K562 (cell line): Measurements from ENCODE around the gene FSCN2. TPM values are rescaled to one million over a fixed set of nuclear protein-coding genes. Genes with fewer than 3 reads are reported as not detected.

ENCODE experiments used
- ASH1L ChIP-seq: fragments of 450-650 bp; IDR thresholded peaks from 2 replicates; pipeline ENCODE4 v1.6.1; 2018; ENCODE audit warnings: borderline replicate concordance, mild to moderate bottlenecking, low read depth; ENCODE audit not compliant: partially characterized antibody
- BRD9 ChIP-seq: fragments of 450-650 bp; IDR thresholded peaks from 2 replicates; pipeline ENCODE4 v1.6.1; 2018; ENCODE audit warnings: low read depth; ENCODE audit not compliant: partially characterized antibody
- BRF2 ChIP-seq: IDR thresholded peaks from 3 replicates; pipeline ENCODE4 v1.6.1; 2011; ENCODE audit warnings: borderline replicate concordance, mild to moderate bottlenecking; ENCODE audit not compliant: insufficient read length, insufficient read depth
- ETV6 ChIP-seq, 3 experiments: fragments of 150-350 bp in 1 of 3; sonication (generic) in 1 of 3; formaldehyde crosslinking in 1 of 3; IDR thresholded peaks; 2 replicates each; pipeline versions ENCODE4 v1.6.1 to v1.8.0; 2014 to 2022; ENCODE audit warnings: borderline replicate concordance in 2 of 3, low read depth in 2 of 3, antibody characterized with exemption in 1 of 3, low read length in 1 of 3, mild to moderate bottlenecking in 1 of 3, missing genetic modification reagents in 1 of 3
- FOXJ3 ChIP-seq: sonication (generic); formaldehyde crosslinking; IDR thresholded peaks from 2 replicates; pipeline ENCODE4 v1.4.0; 2020; ENCODE audit warnings: mild to moderate bottlenecking, missing genetic modification reagents
- HDAC6 ChIP-seq: IDR thresholded peaks from 2 replicates; pipeline ENCODE4 v1.6.1; 2012; ENCODE audit warnings: low read depth, mild to moderate bottlenecking, control low read depth, inconsistent platforms, low read length, moderate library complexity
- HDGF ChIP-seq: fragments of 450-650 bp; IDR thresholded peaks from 2 replicates; pipeline ENCODE4 v1.6.1; 2016
- HOMEZ ChIP-seq: fragments of 250-450 bp; sonication (Bioruptor Pico); IDR thresholded peaks from 2 replicates; pipeline ENCODE4 v1.4.0; 2020; ENCODE audit warnings: mild to moderate bottlenecking, moderate library complexity
- MECOM ChIP-seq: fragments of 250-450 bp; sonication (Bioruptor Pico); IDR thresholded peaks from 2 replicates; pipeline ENCODE4 v1.8.0; 2022; ENCODE audit warnings: inconsistent platforms
- POLR2G ChIP-seq: fragments of 200-400 bp; formaldehyde crosslinking; IDR thresholded peaks from 2 replicates; pipeline ENCODE4 v1.6.1; 2017; ENCODE audit warnings: low read depth, mild to moderate bottlenecking, antibody characterized with exemption, low read length, moderate library complexity
- SAFB ChIP-seq: fragments of 200-400 bp; formaldehyde crosslinking; IDR thresholded peaks from 2 replicates; pipeline ENCODE4 v1.6.1; 2017; ENCODE audit warnings: low read depth, low read length, borderline replicate concordance
- SMC3 ChIP-seq: conservative IDR thresholded peaks from 2 replicates; pipeline ENCODE4 v1.6.1; 2011; ENCODE audit warnings: low read depth, low read length, improper control_type of control experiment; ENCODE audit not compliant: insufficient read depth
- U2AF1 ChIP-seq: fragments of 200-400 bp; formaldehyde crosslinking; optimal IDR thresholded peaks from 2 replicates; pipeline ENCODE3; 2017; ENCODE audit warnings: mild to moderate bottlenecking, low read depth, low read length, moderate library complexity
- ZBTB1 ChIP-seq: sonication (generic); formaldehyde crosslinking; IDR thresholded peaks from 2 replicates; pipeline ENCODE4 v1.8.1; 2023; ENCODE audit warnings: missing genetic modification reagents, low read depth, mild to moderate bottlenecking, borderline replicate concordance
- ZNF282 ChIP-seq: sonication (generic); formaldehyde crosslinking; IDR thresholded peaks from 2 replicates; pipeline ENCODE4 v1.8.1; 2023; ENCODE audit warnings: missing genetic modification reagents
- ZNF431 ChIP-seq: sonication (generic); formaldehyde crosslinking; IDR thresholded peaks from 2 replicates; pipeline ENCODE4 v1.8.0; 2022; ENCODE audit warnings: mild to moderate bottlenecking, missing genetic modification reagents
- ZNF507 ChIP-seq: conservative IDR thresholded peaks from 2 replicates; pipeline ENCODE4 v1.6.1; 2017; ENCODE audit warnings: missing genetic modification characterization, missing compliant biosample characterization
- ZNF785 ChIP-seq: fragments of 250-450 bp; sonication (Bioruptor Pico); IDR thresholded peaks from 2 replicates; pipeline ENCODE4 v1.4.0; 2020; ENCODE audit warnings: mild to moderate bottlenecking
- polyA plus RNA-seq, 8 experiments: library from polyadenylated mRNA; depleted of rRNA in 4 of 8; stranded (reverse) in 5 of 8; unstranded in 3 of 8; fragments of >200 nt; fragmentation: Nextera tagmentation in 2 of 8; fragmentation: Illumina TruSeq in 1 of 8; extraction: Ambion mirVana in 2 of 8; extraction: Trizol in 1 of 8; gene quantifications; 2 replicates each; pipeline versions ENCODE4 v1.2.1 to v1.2.3, GENCODE V29; 2011 to 2014; ENCODE audit warnings: inconsistent platforms in 1 of 8, missing spikeins in 1 of 8
- total RNA-seq, 7 experiments: library from RNA; depleted of rRNA in 6 of 7; stranded (reverse); fragments of >200 nt in 6 of 7; fragmentation: Illumina TruSeq in 2 of 7; extraction: Trizol in 2 of 7; gene quantifications; 2 replicates each; pipeline versions ENCODE4 v1.2.1 to v1.2.3, GENCODE V29; 2011 to 2021; ENCODE audit warnings: low replicate concordance in 1 of 7
- TF ChIP-seq, protein P1 (sequence below): sonication (generic); formaldehyde crosslinking; IDR thresholded peaks from 2 replicates; pipeline ENCODE4 v1.8.1; 2023; ENCODE audit warnings: mild to moderate bottlenecking, missing genetic modification reagents
- TF ChIP-seq, protein P2 (sequence below): fragments of 450-650 bp; IDR thresholded peaks from 2 replicates; pipeline ENCODE4 v1.7.0; 2016; ENCODE audit warnings: borderline replicate concordance

Gene FSCN2
- total and polyA plus RNA-seq, 9 of the 15 experiments (the other 6 are each of a cell fraction or from before 2014, with no cell fraction given), result 0.08 TPM; not detected in 8

DNA sequence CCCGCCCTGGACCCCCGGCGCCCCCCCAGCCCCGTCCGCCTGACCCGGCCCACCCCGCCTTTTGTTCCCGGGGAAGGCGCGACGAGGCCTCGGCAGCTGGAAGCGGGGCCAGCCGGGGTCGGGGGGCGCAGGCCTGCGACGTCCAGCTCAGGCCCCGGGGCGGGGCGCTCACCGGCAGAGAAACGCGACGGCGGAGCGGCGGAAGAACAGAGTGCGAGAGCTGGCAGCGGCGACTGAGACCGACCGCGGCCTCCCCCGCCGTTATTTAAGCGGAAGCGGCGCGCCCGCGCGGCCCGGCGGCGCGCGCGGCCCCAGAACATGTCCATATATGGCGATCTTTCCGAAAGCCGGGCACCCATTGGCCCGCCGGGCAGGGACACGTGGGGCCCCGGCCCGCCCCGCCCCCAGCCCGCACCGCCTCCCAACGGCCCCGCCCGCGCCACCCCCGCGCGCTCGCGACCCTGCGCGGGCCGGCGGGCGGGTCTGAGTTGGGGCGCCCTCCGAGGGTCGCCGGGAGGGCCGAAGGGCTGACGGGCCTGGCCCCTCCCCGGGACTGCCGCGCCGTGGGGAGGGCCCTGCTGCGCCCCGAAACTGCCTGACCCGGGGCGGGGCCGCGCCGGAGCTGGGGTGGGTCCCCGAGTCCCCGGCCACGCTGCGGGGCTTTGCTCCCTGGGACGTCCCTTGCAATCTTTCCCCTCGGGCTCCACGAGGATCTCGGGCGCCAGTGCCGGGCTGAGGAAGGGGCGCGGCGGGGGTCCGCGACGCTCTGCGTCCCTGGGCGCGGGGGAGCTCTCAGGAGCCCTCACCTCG lies 15.4 kb upstream of the FSCN2 start, which contains the start of gene ACTG1 (continued):
- TF ChIP-seq, protein P1, sequence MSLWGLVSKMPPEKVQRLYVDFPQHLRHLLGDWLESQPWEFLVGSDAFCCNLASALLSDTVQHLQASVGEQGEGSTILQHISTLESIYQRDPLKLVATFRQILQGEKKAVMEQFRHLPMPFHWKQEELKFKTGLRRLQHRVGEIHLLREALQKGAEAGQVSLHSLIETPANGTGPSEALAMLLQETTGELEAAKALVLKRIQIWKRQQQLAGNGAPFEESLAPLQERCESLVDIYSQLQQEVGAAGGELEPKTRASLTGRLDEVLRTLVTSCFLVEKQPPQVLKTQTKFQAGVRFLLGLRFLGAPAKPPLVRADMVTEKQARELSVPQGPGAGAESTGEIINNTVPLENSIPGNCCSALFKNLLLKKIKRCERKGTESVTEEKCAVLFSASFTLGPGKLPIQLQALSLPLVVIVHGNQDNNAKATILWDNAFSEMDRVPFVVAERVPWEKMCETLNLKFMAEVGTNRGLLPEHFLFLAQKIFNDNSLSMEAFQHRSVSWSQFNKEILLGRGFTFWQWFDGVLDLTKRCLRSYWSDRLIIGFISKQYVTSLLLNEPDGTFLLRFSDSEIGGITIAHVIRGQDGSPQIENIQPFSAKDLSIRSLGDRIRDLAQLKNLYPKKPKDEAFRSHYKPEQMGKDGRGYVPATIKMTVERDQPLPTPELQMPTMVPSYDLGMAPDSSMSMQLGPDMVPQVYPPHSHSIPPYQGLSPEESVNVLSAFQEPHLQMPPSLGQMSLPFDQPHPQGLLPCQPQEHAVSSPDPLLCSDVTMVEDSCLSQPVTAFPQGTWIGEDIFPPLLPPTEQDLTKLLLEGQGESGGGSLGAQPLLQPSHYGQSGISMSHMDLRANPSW (CRISPR knock-in tag), result no peak
- TF ChIP-seq SMC3 (no peak), HDGF (no peak), ZNF785 (no peak), ASH1L (no peak), SAFB (peak; percentile 99), ZNF282 (CRISPR knock-in tag) (no peak), FOXJ3 (CRISPR knock-in tag) (no peak), HDAC6 (no peak), U2AF1 (peak; percentile 60), BRF2 (no peak), ZNF507 (tag) (no peak), HOMEZ (no peak), ETV6 (IDR thresholded peaks at IDR 0.05; ENCODE audit: borderline replicate concordance in 1 of 2, low read depth in 2 of 2, low read length in 1 of 2) (no peak), ETV6 (CRISPR knock-in tag; IDR thresholded peaks at IDR 0.05; ENCODE audit: borderline replicate concordance) (no peak), ZNF431 (CRISPR knock-in tag) (no peak), BRD9 (no peak), ZBTB1 (CRISPR knock-in tag) (no peak), MECOM (CRISPR knock-in tag) (no peak), POLR2G (peak; percentile 88)
- TF ChIP-seq, protein P2, sequence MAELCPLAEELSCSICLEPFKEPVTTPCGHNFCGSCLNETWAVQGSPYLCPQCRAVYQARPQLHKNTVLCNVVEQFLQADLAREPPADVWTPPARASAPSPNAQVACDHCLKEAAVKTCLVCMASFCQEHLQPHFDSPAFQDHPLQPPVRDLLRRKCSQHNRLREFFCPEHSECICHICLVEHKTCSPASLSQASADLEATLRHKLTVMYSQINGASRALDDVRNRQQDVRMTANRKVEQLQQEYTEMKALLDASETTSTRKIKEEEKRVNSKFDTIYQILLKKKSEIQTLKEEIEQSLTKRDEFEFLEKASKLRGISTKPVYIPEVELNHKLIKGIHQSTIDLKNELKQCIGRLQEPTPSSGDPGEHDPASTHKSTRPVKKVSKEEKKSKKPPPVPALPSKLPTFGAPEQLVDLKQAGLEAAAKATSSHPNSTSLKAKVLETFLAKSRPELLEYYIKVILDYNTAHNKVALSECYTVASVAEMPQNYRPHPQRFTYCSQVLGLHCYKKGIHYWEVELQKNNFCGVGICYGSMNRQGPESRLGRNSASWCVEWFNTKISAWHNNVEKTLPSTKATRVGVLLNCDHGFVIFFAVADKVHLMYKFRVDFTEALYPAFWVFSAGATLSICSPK, result no peak
